ENCODE data around the gene CEP131.
A peak's percentile ranks its signal among the peaks of the same experiment; 100 is the strongest.

Gene CEP131

DNA sequence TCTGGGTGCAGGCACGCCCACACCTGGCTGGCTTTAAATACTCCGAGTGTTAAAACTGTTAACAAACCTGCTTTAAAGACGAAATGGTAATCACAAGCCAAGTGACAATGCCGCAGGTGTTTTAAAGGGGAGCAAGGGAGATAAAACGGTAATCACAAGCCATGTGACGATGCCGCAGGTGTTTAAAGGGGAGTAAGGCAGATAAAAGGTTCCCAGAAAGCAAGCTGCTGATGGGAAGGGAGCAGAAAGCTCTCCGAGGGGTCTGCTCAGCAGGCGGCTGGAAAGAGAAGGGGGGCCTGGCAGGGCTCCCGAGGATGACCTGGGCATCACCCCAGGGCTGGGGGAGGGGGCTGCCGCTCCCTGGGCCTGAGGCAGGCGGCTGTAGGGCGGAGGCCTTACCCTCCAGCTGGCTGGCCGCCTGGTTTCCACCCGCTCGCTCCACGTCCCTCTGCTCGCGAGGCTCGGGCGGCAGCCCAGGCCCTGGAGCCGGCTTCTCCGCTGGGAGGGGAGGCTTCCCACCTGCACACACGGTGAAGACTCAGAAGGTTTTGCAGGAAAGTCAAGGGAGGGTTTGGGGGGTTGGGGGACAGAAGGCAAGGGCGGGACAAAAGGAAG, 28.4 kb upstream of the CEP131 start:
- DNase-seq, result peak; percentile 92

DNA sequence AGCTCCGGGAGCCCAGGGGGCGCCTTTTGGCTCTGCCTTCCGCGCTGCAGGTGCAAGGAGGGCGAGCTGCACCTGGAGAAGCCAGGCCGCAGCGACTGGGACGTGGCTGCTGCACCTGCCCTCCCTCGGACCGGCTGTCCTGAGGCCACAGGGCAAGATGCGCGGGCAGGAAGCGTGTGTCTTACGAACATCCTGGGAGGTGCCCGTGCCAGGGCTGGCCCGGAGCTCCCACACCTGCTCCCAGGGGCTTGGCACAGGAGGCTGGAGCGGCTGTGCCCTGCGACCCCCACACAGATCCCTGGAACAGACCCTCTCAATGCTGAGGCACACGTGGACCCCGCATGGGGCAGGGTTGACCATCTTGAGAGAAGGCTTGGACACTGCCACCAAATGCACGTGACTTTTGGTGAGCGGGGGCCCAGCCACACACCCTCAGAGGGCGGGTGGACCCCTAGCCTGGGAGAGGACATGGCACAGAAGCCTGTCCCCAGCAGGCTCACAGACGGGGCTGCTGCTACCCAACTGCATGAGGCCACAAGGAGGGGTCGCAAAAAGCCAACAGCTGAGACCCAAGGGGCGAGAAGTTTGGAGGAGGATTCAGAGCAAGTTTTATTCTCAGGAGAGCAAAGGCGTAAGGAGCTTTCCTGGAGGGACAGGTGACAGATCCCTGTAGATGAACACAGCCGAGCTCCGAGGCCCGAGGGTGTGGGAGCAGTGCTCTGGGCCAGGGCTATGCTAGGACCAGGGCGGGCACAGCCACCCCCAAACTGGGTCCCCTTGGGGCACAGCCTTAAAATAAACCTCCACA, 27.7 kb upstream of the CEP131 start:
- no peak for DNase-seq

DNA sequence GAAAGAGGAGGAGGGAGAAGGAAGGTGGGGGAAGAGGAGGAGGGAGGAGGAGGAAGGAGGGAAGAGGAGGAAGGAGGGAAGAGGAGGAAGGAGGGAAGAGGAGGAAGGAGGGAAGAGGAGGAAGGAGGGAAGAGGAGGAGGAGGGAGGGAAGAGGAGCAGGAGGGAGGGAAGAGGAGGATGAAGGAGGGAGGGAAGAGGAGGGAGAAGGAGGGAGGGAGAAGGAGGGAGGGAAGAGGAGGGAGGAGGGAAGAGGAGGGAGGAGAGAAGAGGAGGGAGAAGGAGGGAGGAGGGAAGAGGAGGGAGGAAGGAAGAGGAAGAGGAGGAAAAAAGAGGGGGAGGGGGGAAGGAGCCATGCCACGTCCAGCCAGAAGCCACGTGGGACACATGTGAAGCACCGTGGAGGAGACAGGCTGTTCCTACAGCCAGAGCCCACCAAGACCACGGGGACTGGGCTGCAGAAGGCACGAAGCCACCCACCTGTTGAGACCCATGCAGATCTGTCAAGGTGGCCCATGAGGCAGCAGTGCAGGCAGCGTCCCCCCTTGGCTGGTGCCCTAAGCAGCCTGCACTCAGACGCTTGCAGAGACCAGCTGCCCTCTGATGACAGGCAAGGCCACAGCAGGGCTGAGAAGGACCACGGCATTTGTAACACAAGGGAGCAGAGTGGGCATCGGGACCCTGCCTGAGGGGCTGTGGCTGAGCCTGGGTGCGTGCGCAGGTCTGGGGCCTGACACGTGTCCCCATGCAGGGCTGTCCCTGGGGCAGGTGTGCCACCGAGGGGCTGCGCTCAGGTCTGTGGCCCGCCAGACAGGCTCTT, 26.7 kb upstream of the CEP131 start:
- DNase-seq, result no peak

DNA sequence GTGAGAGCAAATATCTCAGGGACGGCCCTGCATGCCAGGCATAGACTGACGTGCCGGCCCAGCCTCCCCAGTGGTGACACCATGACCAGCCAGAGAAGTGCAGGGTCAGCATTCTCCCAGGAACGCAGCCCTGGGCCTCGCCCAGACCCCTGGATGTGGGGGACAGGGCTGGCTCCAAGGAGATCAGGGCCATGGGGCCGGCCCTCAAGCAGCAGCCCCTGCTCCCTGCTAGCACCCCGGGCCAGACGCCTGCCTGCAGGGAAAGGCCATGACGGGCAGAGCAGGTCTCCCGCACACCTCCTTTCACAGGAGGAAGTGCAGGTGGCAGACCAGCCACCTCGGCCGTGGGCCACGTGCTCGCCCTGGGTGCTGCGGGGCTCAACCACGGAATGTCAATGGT, 25.9 kb upstream of the CEP131 start:
- no peak for DNase-seq

DNA sequence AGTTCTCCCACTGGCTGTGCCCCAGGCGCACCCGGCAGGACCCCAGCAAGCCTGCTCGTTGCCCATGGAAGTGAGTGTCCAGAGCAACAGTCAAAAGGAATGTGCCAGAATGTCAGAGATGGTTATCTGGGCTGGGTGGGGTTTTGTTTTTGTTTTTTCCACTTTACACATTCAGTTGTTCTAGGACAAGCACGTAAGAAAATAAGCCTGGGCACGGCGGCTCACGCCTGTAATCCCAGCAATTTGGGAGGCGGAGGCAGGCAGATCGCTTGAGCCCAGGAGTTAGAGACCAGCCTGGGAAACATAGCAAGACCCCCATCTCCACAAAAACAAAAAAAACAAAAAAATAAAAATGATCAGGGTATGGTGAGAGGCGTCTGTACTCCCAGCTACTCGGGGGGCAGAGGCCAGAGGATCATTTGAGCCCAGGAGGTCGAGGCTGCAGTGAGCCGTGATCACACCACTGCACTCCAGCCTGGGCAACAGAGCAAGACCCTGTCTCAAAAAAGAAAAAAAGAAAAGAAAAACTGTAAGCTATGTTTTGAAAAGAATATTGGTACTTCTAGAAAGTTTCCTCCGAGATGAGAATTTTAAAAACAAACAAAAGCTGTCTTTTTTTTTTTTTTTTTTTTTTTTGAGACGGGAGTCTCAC, 24.7 kb upstream of the CEP131 start:
- no peak for DNase-seq

DNA sequence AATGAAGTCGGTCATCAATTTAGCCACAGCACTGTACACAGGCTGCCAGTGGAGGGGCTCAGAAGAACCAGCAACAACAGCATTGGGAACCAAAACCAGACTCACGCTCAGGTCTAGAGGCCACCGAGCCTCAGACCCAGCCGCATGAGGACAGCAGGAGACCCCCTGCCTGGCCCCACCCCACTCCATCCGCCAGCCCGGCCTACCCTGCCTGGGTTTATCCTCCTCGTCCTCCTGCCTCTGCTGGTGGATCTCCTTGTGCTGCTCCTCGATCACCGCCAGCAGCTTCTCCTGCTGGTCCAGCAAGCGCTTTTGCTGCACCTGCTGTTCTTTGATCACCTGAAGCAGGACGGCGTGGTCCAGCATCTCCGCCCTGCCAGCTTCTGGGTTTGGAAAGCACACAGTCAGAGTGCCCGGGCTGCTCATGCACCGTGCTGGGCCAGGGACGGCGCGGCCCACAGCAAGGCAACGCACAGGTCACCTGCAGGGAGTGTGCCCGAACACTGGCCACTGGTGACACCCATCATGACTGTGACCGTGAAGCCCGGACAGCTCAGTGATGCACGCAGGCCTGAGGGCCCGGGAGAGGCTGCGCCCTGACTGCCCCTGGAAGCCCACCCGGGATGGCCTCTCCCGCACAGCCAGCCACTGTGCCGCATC, 24.0 kb upstream of the CEP131 start:
- DNase-seq, result no peak

DNA sequence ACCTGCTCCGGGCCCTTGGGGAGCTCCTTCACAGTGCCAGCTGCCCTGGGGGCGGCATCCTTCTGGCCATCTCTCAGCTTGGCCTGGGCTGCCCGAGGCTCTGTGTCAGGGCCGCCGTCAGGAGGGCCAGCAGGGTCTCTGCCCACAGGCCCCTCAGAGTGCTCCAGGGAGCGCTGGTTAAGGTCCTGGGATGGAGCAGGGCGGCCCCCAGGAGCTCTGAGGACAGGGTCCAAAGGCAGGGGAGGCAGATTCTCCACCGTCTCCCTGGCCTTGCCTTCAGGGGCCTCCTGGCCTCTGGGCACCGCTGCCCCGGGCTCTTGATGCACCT, 23.5 kb upstream of the CEP131 start:
- DNase-seq, result no peak

DNA sequence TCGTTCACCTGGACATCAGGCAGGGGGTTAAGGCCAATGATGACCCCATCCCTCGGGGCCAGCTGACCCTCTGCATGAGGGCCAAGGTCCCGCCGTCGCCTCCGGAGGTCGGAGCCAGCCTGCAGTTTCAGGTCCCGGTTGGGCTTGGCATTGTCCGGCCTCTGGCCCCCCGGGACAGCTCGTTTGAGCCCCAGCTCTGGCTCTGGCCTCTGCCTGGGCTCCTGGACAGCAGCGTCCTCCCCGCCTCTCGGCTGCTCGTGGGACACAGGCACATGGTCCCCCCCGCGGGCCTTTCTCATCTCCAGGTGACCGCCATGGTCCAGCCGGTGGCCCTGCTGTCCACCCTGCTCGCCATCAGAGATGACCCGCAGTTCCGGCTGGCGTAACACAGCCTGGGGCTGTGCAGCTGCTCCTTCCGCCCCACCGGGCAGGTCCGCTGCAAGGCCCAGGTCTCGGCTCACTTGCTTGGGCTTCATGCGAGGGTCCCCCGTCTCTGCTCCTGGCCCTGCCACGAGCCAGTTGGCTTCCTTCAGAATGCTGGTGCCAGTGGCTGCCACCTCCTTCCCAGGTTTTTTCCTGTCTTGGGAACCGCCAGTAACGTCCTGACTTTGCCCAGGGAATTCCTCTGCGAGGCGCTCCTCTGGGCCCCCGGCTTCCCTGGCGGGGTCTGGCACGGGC, 23.0 kb upstream of the CEP131 start:
- no peak for DNase-seq

DNA sequence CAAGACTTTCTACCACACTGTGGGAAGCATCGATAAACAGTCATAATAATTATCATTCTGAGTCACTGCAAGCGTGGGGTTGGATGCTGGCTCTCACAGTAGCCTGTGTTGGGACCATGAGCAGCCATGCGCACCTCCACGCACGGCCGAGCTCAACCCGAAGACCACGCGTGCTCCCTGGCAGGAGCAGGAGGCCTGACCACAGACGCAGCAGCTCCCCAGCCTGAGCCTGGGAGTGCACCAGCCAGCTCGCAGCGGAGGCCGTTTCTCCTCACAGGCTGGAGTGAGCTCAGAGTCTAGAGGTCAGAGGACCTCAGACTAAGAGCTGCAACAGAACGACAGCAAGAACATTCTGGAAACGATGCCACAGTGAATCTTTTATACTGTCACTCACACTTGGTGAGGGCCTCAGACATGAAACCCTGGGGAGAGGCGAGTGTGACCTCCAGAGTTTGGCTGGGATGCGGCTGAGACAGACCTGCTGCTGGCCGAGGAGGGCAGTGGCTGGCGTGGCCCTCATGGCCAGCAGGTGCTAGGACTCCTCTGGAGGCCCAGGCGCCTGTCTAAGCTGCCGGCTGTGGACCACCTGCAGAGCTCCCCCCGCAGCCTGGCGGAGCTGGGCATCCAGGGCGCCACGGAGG, 22.4 kb upstream of the CEP131 start:
- DNase-seq, result no peak

DNA sequence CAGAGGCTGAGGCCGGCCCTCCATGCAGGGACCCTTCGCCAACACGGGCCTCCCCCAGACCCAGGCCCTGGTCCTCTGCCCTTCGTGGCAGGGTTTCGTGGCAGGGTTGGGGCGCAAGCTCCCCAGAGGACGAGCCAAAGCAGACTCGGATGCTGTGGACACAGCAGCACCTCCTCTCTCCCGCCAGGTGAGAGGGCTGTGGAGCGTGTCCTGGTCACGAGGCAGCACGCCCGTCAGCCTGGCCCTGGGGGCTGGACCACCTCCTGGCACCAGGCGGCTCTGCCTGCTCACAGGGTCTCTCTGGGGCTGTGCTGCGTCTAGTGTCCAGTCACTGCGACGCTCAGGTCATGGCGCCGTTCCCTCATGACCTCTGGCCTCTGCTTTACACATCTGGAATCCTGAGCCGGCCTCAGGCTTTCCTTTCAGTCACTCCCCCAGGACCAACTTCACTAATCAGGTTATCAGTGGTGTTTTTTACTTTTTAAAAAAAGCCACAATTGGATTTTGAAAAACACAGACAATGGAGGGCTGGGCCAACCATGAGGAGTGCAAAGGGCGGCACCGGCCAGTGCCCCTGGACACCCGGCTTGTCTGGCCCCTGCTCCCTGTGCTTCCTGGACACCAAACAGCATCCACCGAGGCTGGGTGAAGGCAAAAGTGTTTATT, 21.7 kb upstream of the CEP131 start:
- DNase-seq, result no peak

DNA sequence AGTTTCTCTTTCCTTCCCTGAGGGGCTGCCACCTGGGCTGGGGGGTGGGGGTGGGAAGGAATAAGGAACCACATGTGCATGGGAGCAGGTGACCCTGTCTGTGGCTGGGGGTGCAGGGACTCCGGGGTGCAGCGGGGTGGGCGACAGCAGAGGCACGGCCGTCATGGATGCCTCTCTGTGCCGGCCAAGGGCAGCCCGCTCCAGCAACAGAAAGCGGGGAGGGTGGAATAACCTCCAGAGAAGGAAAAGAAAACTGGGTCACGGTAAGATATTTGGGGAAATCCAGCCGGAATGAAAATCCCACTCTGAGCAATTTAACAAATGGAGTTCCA, 20.5 kb upstream of the CEP131 start:
- DNase-seq, result no peak

DNA sequence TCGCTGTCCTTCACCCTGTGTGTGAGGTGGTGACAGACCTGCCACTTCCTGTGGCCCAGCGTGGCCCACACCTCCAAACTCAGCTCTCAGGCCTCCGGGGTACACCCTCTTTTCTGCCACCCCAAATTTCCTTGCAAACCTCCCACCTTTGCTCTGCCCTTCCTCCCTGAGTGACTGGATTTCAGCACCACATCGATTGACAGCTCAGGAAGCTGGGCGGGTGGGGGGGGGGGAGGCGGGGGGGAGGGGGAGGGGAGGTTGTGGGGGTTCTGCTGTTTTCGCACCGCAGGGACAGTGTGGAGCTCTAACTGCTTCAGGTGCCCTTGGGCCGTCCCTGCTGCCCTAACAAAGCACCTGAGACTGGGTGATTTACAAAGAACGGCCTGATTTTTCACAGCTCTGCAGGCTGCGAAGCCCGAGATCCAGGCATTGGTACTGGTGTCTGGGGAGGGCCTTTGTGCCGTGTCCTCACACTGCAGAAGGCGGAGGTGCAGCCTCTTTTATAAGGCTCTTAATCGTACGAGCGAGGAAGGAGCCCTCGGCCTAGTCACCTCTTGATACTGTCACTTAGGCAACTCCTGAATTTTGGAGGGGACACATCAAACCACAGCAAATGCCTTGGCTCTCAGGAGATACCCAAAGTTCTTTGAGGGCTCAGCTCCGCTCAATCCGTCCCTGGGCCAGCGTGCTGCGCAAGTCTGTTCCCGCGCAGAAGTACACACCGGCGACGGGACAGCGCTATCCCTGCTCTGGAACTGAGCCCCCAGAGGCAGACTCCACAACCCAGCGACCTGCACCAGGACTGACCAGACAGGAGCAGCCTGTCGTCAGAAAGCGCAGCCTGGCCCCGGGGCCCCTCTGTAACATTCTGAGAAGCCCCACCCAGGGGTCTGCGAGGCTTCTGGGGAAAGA, 19.9 kb upstream of the CEP131 start:
- no peak for DNase-seq

DNA sequence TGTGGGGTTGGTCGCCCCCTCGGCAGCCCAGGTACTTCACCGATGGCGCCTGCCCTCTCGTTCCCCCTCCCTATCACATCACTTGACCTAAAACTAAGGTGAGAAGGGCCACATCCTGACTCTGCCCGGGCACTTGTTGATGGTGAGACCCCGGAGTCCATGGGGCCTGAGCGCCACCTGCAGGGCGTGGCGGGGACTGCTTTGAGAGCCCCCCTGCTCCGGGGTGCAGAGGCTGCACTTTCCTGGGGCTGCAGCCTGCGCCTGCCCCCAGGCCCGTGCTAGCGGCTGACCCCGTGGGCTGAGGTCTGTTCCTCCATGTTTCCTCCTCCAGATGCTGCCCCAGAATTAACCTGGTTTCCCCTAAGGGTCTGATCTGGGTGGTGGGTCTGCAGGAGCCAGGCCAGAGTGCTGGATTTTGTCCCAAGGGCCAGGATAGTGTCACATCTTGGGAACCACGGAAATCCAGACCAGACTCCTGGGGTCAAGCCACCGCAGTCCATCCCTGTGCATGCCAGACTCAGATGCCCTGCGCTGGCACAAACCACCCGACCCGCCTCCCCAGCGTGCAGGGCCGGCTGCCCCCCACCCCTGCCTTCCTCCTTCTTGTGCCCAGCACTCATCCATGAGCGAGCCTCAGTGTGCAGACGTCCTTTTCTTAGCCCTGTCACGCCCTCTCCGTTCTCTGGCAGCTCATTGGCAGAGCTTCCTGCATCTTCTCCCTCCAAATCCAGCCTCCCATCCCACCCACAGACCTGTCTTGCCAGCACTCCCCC, 19.1 kb upstream of the CEP131 start:
- peak; percentile 38 for DNase-seq

DNA sequence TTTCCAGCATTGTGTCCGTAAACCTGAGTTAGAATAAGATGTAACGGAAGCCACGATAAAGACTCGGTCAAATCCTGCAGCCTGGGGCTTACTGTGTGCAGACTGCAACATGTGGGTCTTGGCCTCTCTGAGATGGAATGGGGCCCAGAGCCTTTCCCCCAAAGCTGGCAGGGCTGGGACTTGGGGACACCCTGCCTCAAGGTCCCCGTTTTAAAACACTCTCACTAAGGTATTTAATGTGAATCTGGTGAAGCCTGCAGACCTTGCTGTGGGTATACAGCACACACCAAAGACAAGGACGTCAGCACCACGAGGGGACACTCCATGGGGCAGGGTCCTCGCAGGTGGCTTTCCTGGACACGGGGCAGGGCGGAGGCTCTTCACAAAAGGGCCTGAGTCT, 18.4 kb upstream of the CEP131 start:
- no peak for DNase-seq

DNA sequence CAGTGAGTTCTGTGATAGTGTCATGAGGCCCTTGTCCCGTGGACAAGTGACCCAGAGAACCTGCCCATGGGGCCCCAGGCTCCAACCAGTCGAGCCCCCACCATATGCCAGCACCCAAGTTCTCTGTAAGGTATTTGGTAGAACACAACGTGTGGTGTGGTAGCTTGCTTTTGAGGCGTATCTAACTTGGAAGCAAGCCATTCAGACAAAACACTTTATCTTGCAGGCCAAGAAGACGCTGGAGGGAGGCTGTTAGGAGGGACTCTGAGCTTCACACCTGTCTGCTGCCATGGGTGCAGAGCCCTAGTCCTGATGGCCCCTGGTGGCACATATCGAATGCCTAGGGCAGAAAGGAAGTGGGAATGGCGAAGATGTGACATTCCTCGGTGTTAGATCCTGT, 18.0 kb upstream of the CEP131 start:
- no peak for DNase-seq

DNA sequence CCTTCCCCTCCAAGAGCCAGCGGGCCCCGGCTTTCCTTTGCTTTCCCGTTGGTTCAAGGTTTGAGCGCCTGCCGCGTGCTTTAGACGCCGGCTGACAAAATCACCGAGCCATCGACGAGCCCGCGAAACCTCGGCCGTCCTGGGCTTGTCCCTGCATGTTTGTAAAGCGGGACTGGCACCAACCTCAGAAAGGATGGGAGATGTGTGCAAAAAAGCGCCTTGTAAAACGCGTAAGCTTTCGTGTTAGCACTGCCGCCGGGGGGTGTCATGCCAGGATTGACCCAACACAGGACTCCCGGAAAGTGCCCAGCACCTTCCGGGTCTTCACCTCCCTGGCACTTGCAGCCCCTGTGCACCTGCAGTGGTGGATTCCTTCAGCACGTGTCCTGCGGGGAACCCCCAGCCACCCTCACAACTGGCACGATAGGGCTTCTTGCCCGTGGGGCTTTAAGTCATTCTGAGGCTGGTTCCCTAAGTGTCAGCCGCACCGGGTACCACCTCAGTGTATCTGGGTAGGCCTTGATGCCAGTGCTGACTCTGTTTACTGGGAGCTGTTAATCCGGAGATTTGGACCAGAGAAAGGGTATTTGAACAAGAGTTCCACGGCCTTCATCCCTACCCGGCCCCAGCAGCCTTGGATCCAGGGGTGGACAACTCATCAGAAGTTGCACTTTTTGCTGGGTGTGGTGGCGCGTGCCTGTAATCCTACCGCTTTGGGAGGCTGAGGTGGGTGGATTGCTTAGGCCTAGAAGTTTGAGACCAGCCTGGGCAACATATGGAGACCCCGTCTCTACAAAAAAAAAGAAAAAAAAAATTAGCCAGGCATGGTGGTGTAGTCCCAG, 17.2 kb upstream of the CEP131 start:
- DNase-seq, result no peak

DNA sequence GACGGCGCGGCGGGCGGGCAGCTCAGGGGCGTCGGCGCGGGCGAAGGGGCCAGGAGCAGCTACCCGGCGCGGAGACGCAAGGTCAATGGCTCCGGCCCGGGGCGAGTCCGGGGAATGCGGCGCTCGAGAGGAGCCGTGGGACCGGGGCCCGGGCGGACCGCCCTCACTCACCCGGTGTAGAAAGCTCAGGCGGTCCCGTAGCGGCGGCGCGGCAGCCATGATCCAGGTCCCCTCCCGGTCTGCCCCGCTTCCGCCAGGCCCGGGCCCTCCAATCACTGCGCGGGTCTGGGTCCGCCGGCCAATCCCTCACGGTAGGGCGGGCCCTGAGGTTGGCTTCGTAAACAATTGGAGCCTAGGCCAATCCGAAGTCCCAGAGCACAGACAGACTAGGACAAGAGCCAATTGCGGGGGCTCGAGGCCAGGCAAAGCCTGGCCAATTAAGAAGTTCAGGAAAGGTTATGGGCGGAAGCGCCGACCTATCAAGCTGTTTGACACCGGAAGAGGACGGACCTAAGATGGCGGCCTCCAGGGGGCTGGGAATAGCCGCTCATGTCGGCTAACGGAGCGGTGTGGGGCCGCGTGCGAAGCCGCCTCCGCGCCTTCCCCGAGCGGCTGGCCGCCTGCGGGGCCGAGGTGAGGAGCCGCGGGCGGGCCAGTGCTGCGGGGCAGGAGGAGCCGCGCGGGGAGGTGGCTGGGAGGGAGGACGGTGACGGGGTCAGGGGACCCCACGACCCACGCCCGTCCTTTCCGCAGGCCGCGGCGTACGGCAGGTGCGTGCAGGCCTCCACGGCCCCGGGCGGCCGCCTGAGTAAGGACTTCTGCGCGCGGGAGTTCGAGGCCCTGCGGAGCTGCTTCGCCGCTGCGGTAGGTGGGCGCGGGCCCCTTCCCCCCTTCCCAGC, 16.3 kb upstream of the CEP131 start, which contains the start of the genes NDUFAF8 and TEPSIN:
Gene NDUFAF8, plus strand, starts transcription at position 504 of the 899 bp plus-strand sequence. Its CDS starts 46 bp downstream, at position 550.
Gene TEPSIN, minus strand, starts transcription at position 241 of the 899 bp plus-strand sequence. Its CDS starts 22 bp downstream, at position 219.
- peak; percentile 99 for DNase-seq
